ENCODE measurements around the gene ACSL5. TPM values are rescaled to one million over a fixed set of nuclear protein-coding genes. Genes with fewer than 3 reads are reported as not detected.

Gene ACSL5
- total RNA-seq, 1 experiment from 2014 or later = not detected

- no peak overlapping the region for H2BK20ac ChIP-seq (ENCODE audit: low read depth, low read length, poor library complexity, severe bottlenecking)
- H3K9me3 ChIP-seq (ENCODE audit: control insufficient read depth, low read depth, low read length) = no peaks in the 10 kb centered on the region
- no peak overlapping the region for H2BK5ac ChIP-seq (ENCODE audit: insufficient read length, low read length)
- no peak overlapping the region for H3K27ac Mint-ChIP-seq
- H4K5ac ChIP-seq (ENCODE audit: insufficient read length, low read depth, low read length) = no peak overlapping the region
- no peaks in the 10 kb centered on the region for H3K4me1 ChIP-seq (ENCODE audit: insufficient read depth, low read length)
- H2AK5ac ChIP-seq (ENCODE audit: insufficient read length, low read length) = no peak overlapping the region
- H4K20me1 ChIP-seq (ENCODE audit: control insufficient read depth, insufficient read depth, insufficient read length) = no peaks in the 10 kb centered on the region
- no peaks in the 10 kb centered on the region for H3K79me1 ChIP-seq (ENCODE audit: insufficient read depth, low read depth, low read length, poor library complexity, severe bottlenecking)
- TF ChIP-seq, protein P1, sequence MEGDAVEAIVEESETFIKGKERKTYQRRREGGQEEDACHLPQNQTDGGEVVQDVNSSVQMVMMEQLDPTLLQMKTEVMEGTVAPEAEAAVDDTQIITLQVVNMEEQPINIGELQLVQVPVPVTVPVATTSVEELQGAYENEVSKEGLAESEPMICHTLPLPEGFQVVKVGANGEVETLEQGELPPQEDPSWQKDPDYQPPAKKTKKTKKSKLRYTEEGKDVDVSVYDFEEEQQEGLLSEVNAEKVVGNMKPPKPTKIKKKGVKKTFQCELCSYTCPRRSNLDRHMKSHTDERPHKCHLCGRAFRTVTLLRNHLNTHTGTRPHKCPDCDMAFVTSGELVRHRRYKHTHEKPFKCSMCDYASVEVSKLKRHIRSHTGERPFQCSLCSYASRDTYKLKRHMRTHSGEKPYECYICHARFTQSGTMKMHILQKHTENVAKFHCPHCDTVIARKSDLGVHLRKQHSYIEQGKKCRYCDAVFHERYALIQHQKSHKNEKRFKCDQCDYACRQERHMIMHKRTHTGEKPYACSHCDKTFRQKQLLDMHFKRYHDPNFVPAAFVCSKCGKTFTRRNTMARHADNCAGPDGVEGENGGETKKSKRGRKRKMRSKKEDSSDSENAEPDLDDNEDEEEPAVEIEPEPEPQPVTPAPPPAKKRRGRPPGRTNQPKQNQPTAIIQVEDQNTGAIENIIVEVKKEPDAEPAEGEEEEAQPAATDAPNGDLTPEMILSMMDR (conservative IDR thresholded peaks at IDR 0.05) = no peak
- no peak overlapping the region for H2BK15ac ChIP-seq (ENCODE audit: low read depth, low read length)
- no peaks in the 10 kb centered on the region; a peak in 1 of 5 replicates for H3K9me3 Mint-ChIP-seq
- H2AFZ ChIP-seq (ENCODE audit: low read length) = no peak overlapping the region
- H2BK12ac ChIP-seq (ENCODE audit: insufficient read length, low read depth, low read length) = no peak overlapping the region
- H2BK120ac ChIP-seq (ENCODE audit: low read depth, low read length, poor library complexity, severe bottlenecking) = no peak overlapping the region
- no peak overlapping the region for H4K8ac ChIP-seq (replicated peaks; ENCODE audit: insufficient read length, low read depth, low read length)
- H3K14ac ChIP-seq (ENCODE audit: insufficient read depth, low read length) = no peak overlapping the region
- H3K27ac ChIP-seq (ENCODE audit: insufficient read length, low read depth, low read length) = no peak overlapping the region
- no peak overlapping the region for H3K23ac ChIP-seq (ENCODE audit: insufficient read length, low read depth, low read length)
- H3K4me2 ChIP-seq (ENCODE audit: insufficient read depth, insufficient read length, low read length) = no peak overlapping the region
- no peaks in the 10 kb centered on the region; a peak in 1 of 7 replicates for H3K36me3 Mint-ChIP-seq (ENCODE audit: insufficient read depth in 1 of 3, low read depth in 3 of 3)
- no peak overlapping the region for H3T11ph ChIP-seq (ENCODE audit: low read length)
- no peak for DNase-seq
- no peak overlapping the region for H3K18ac ChIP-seq (ENCODE audit: insufficient read length, low read depth, low read length)
- H4K91ac ChIP-seq (ENCODE audit: insufficient read length, low read depth, low read length) = no peak overlapping the region
- H3K56ac ChIP-seq (ENCODE audit: insufficient read length, low read depth, low read length) = no peak overlapping the region
- no peaks in the 10 kb centered on the region for H3K23me2 ChIP-seq (ENCODE audit: insufficient read length, low read depth, low read length, poor library complexity, severe bottlenecking)
- H3K27me3 ChIP-seq (ENCODE audit: insufficient read depth, low read length) = no peaks in the 10 kb centered on the region
- WGBS (ENCODE audit: extremely low coverage, insufficient read length, low lambda C conversion rate) = no CpG with 5 or more reads among the region's 1 CpG
- no peak overlapping the region for H3K4ac ChIP-seq (ENCODE audit: low read depth, low read length)
- peaks cover 0 to 3% of the 10 kb centered on the region in 2 experiments; a peak in 1 of 4 replicates for H3K4me1 Mint-ChIP-seq
- H3K4me3 Mint-ChIP-seq = no peak overlapping the region
- no peaks in the 10 kb centered on the region for H3K79me2 ChIP-seq (ENCODE audit: insufficient read depth, low read length)
- H3K27me3 Mint-ChIP-seq (ENCODE audit: low read depth) = peaks cover 2% of the 10 kb centered on the region; the same call in 1 of the 2 replicates
- no peak overlapping the region for H3K9ac ChIP-seq (ENCODE audit: extremely low read depth, insufficient read length, low read length)
Observed at GRCh38 chr10:112348759-112349158, 25.2 kb upstream of the ACSL5 start.

Measured in H9 (cell line).